Activated CD8-positive, alpha-beta T cell treated with anti-CD3 and anti-CD28 coated beads for 36 hours (primary cell): ENCODE data around the gene DCAF11. TPM values are rescaled to one million over a fixed set of nuclear protein-coding genes. Genes with fewer than 3 reads are reported as not detected.
A peak's percentile ranks its signal among the peaks of the same experiment; 100 is the strongest.

ENCODE experiments used
- ATAC-seq: fragments of 200-7000 bp; cut with Tn5 transposase; one replicate; pipeline ENCODE4 v1.10.0; 2021; ENCODE audit warnings: mild to moderate bottlenecking, moderate library complexity
- CTCF ChIA-PET: fragments of 350-600 bp; sonication (Branson Sonifier 250); formaldehyde crosslinking; loops from one replicate; lab custom pipeline; 2021; ENCODE audit warnings: antibody characterized with exemption; lab: Charles Lee
- POLR2A ChIA-PET: fragments of 350-600 bp; sonication (Branson Sonifier 250); formaldehyde crosslinking; loops from one replicate; lab custom pipeline; 2021; ENCODE audit warnings: antibody characterized with exemption; lab: Charles Lee
- DNase-seq: peaks from one replicate; pipeline ENCODE4 v3.0.0-alpha.2; 2020
- H3K27ac Mint-ChIP-seq: one replicate; pipeline ENCODE4 v1.8.0; 2021; ENCODE audit warnings: mild to moderate bottlenecking, mixed read lengths
- H3K27me3 Mint-ChIP-seq: one replicate; pipeline ENCODE4 v1.8.0; 2021; ENCODE audit warnings: mixed read lengths
- H3K36me3 Mint-ChIP-seq: one replicate; pipeline ENCODE4 v1.8.0; 2021; ENCODE audit warnings: low read depth, mixed read lengths
- H3K4me1 Mint-ChIP-seq: one replicate; pipeline ENCODE4 v1.8.0; 2021; ENCODE audit warnings: low read depth, mixed read lengths
- H3K4me3 Mint-ChIP-seq: one replicate; pipeline ENCODE4 v1.8.0; 2021; ENCODE audit warnings: mild to moderate bottlenecking, moderate library complexity, mixed read lengths
- H3K9me3 Mint-ChIP-seq: one replicate; pipeline ENCODE4 v1.8.0; 2021; ENCODE audit warnings: mixed read lengths
- intact Hi-C: fragments of 100-400 bp; cut with micrococcal nuclease; formaldehyde crosslinking; loops from one replicate; pipeline ENCODE4 v1.10.0; 2022
- total RNA-seq, 2 experiments: library from RNA; stranded (reverse); gene quantifications; one replicate each; pipeline ENCODE4 v1.2.3, GENCODE V29; 2021
- TF ChIP-seq, protein P1 (sequence below): fragments of 200-600 bp; IDR thresholded peaks from one replicate; pipeline ENCODE4 v1.8.0; 2022; ENCODE audit warnings: antibody characterized with exemption, mild to moderate bottlenecking

The DCAF11 gene
- total RNA-seq, 2 experiments from 2014 or later: 59.9 to 63.9 TPM

DNA sequence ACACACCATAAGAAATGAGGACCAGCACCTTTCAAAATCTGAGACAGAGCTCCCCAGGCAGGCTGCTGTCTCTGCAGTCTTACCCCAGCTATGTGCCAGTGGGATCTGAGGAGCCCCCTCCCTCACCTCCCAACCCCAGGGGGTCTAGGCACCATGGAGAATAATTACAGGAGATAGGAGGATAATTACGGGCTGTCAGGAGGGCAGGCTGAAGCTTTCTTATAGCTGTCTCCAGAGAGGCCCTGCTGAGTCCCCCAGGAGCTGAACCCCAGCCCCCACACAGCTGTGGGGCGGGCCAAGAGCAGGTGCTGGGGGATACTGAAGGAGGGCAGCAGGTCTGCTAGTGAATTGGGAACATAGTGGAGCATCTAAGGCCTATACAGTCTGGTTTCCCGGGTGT, 36.4 kb upstream of the DCAF11 start:
- CTCF ChIA-PET: interaction anchor here (6.5 to 9.1 kb wide), 2 partner anchors 15 to 19 kb away, joined by 99 to 127 read pairs; partner anchors contain the start of gene PCK2
- H3K4me1 Mint-ChIP-seq: peaks cover 22% of the 10 kb centered on the region

DNA sequence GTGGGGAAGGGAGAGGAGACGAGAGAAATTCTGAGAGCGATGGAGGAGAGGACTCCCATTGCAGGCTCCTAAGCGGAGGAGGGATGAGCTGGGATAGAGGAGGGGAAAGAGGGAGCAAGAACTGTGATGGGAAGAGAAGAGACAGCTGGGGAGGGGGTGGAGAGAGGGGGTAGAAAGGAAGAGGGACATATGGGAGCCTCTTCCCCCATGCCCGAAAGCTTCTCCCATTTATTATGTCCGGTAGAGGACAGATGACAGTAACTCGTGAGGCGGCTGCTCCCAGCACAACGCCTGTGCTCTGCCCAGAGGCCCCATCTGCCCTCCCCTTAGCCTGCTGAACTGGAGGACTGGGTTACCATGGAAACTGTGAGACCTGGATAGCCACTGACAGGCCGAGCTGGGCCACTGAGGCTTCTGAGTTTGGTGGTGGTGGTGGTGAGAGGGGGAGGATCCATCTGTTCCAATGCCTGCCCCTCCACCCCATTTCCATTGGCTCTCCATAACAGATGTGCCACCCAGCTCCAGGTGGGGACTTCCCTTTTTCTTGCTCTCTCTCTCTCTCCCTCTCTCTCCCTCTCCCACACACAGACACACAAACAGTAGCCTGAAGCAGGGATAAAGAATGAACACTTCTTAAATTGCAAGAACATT, 35.0 kb upstream of the DCAF11 start:
- DNase-seq (no peak), ATAC-seq (no peak)
- Mint-ChIP-seq H3K9me3 (no peaks in the 10 kb centered on the region), H3K27me3 (no peaks in the 10 kb centered on the region), H3K4me1 (peaks cover 22% of the 10 kb centered on the region), H3K4me3 (no peak overlapping the region), H3K27ac (peak overlapping the region; percentile 28), H3K36me3 (no peaks in the 10 kb centered on the region)
- TF ChIP-seq, protein P1, sequence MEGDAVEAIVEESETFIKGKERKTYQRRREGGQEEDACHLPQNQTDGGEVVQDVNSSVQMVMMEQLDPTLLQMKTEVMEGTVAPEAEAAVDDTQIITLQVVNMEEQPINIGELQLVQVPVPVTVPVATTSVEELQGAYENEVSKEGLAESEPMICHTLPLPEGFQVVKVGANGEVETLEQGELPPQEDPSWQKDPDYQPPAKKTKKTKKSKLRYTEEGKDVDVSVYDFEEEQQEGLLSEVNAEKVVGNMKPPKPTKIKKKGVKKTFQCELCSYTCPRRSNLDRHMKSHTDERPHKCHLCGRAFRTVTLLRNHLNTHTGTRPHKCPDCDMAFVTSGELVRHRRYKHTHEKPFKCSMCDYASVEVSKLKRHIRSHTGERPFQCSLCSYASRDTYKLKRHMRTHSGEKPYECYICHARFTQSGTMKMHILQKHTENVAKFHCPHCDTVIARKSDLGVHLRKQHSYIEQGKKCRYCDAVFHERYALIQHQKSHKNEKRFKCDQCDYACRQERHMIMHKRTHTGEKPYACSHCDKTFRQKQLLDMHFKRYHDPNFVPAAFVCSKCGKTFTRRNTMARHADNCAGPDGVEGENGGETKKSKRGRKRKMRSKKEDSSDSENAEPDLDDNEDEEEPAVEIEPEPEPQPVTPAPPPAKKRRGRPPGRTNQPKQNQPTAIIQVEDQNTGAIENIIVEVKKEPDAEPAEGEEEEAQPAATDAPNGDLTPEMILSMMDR: no peak
- ChIA-PET POLR2A (interaction anchor here (0.8 to 6.3 kb wide), 8 partner anchors 8 to 66 kb away, joined by 3 to 57 read pairs (median 4); partner anchors contain the start of genes CPNE6, DCAF11, NRL and PCK2), CTCF (interaction anchor here (1.1 to 9.1 kb wide), 8 partner anchors 10 to 81 kb away, joined by 4 to 127 read pairs (median 8); partner anchors contain the start of genes DCAF11, IRF9, NRL and PCK2)
- intact Hi-C loops: no loop called here

More for the DNA sequence above, 36.4 kb upstream of the DCAF11 start:
- Mint-ChIP-seq H3K9me3 (no peaks in the 10 kb centered on the region), H3K27me3 (no peaks in the 10 kb centered on the region), H3K36me3 (no peaks in the 10 kb centered on the region), H3K4me3 (no peak overlapping the region), H3K27ac (no peak overlapping the region)
- POLR2A ChIA-PET: interaction anchor here (3.8 kb wide), 1 partner anchor 37 kb away, joined by 19 read pairs; the partner anchor contains the start of genes DCAF11 and NRL
- ATAC-seq: no peak
- no peak for DNase-seq
- TF ChIP-seq, protein P1: no peak
- intact Hi-C loops: no loop called here

DNA sequence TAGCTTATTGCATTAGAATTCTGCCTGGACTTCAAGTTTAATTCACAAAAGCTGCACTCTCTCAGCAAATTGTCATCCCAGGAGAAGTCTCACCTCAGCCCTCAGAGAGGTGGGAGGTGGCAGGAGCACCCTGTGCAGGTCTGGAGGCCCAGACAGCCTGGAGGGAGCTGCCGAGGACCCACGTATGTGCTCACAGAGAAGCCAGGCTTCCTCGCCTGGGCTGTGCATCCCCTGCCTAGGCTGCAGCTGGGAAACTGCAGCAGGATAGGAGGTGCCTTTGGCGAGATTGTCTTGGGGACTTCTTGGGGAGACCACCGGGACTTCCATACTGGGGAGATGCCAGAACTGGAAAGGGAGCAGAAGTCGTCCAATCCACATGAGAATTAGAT, 34.4 kb upstream of the DCAF11 start:
- Mint-ChIP-seq H3K27ac (peak overlapping the region; percentile 75), H3K27me3 (no peaks in the 10 kb centered on the region), H3K4me3 (peak overlapping the region; percentile 75), H3K4me1 (peaks cover 21% of the 10 kb centered on the region), H3K36me3 (no peaks in the 10 kb centered on the region), H3K9me3 (no peaks in the 10 kb centered on the region)
- TF ChIP-seq, protein P1: no peak
- intact Hi-C loops: no loop called here
- DNase-seq (no peak), ATAC-seq (no peak)
- ChIA-PET POLR2A (interaction anchor here (0.6 to 6.3 kb wide), 11 partner anchors 8 to 517 kb away, joined by 3 to 57 read pairs (median 4); partner anchors contain the start of genes CPNE6, DCAF11, NRL and PCK2), CTCF (interaction anchor here (0.7 to 9.1 kb wide), 12 partner anchors 10 to 162 kb away, joined by 3 to 127 read pairs (median 7); partner anchors contain the start of genes DCAF11, IRF9, NRL and PCK2)

DNA sequence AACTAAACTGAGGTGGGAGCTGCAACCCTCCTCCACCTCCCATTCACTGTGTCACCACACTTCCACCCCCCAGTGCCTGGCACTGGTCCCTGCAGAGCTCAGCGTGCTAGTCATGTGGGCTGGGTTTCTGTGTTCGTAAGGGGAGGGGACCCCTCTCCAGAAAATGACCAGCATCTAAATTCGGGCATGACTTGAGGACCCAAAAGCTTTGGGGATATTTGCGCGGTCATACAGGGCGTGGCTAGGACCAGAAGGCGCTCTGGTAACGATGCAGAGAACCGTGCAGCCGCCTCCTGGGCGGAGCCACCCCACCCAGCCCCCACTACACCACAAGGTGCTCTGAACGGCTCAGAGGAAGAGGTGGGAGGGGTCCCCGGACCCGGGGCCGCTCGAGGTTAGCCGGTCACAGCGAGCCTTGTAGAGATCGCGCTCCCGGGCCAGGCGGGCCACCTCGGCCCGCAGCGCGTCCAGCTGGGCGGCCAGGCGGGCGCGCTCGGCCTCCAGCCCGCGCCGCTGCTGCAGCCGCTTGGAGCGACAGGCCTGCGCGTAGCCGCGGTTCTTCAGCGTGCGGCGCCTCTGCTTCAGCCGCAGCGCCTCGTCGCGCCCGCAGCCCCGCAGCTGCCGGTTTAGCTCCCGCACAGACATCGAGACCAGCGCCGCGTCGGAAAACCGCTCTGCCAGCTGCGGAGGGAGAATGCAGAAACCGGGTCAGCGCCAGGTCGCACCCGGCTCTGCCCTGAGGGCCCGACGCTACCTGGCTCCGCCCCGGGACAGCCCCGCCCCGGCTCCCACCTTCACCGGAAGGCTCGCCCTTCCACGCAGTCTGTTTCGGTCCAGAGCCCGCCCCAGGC, 33.5 kb upstream of the DCAF11 start:
- H3K9me3 Mint-ChIP-seq: no peaks in the 10 kb centered on the region
- CTCF ChIA-PET: interaction anchor here (0.7 to 9.1 kb wide), 13 partner anchors 11 to 252 kb away, joined by 3 to 127 read pairs (median 5); partner anchors contain the start of genes DCAF11, IRF9, NRL and PCK2
- peak overlapping the region; percentile 75 for H3K27ac Mint-ChIP-seq
- TF ChIP-seq, protein P1: no peak
- no peaks in the 10 kb centered on the region for H3K27me3 Mint-ChIP-seq
- DNase-seq (peak; percentile 89), ATAC-seq (peak; percentile 93)
- intact Hi-C loops: no loop called here
- POLR2A ChIA-PET: interaction anchor here (0.6 to 6.3 kb wide), 12 partner anchors 9 to 516 kb away, joined by 3 to 57 read pairs (median 4); partner anchors contain the start of genes CPNE6, DCAF11, NRL and PCK2
- no peaks in the 10 kb centered on the region for H3K36me3 Mint-ChIP-seq
- peaks cover 19% of the 10 kb centered on the region for H3K4me1 Mint-ChIP-seq
- H3K4me3 Mint-ChIP-seq: peak overlapping the region; percentile 75
